HFFc6 (cell line): ENCODE data around the gene SMYD3. TPM values are rescaled to one million over a fixed set of nuclear protein-coding genes. Genes with fewer than 3 reads are reported as not detected.
"Not testable (repeated sequence)": the region's sequence is repeated elsewhere in the genome, so short reads cannot be mapped to it uniquely, and the experiment has no call there.

Experiments used
- DNase-seq: peaks from one replicate; pipeline ENCODE4 v3.0.0-alpha.2; 2018
- H3K27ac Mint-ChIP-seq: 2 replicates; pipeline ENCODE4 v1.8.0; 2020; ENCODE audit warnings: mild to moderate bottlenecking, mixed read lengths
- H3K27me3 Mint-ChIP-seq: 2 replicates; pipeline ENCODE4 v1.8.0; 2021; ENCODE audit warnings: mild to moderate bottlenecking, moderate library complexity, mixed read lengths; ENCODE audit not compliant: insufficient read depth
- H3K36me3 Mint-ChIP-seq: 2 replicates; pipeline ENCODE4 v1.8.0; 2021; ENCODE audit warnings: low read depth, mixed read lengths
- H3K4me1 Mint-ChIP-seq: 2 replicates; pipeline ENCODE4 v1.8.0; 2020; ENCODE audit warnings: low read depth, mixed read lengths
- H3K4me3 Mint-ChIP-seq: 2 replicates; pipeline ENCODE4 v1.8.0; 2020; ENCODE audit warnings: mild to moderate bottlenecking, moderate library complexity, mixed read lengths
- H3K9me3 Mint-ChIP-seq: 2 replicates; pipeline ENCODE4 v1.8.0; 2020; ENCODE audit warnings: mild to moderate bottlenecking, mixed read lengths
- CTCF ChIP-seq: fragments of 200-600 bp; sonication (generic); IDR thresholded peaks from 2 replicates; pipeline ENCODE4 v1.5.0; 2021; ENCODE audit warnings: antibody characterized with exemption, mild to moderate bottlenecking
- total RNA-seq, 6 experiments: library from RNA; stranded (reverse); fragmentation: NEBNext Ultra II Directional; extraction: Animal tissue kit (Norgen Biotek cat#: 25700); gene quantifications; 2 replicates in 1 of 6; 3 replicates in 5 of 6; pipeline ENCODE4 v1.2.3, GENCODE V29; 2021

The SMYD3 gene
- total RNA-seq, 6 experiments from 2014 or later: 28.4 to 37.9 (median 31.2) TPM

GRCh38 chr1:246074421-246074820 lies 432.7 kb downstream of the SMYD3 start:
- Mint-ChIP-seq H3K9me3 (no peaks in the 10 kb centered on the region), H3K27me3 (no peaks in the 10 kb centered on the region; the same call in 1 of the 2 replicates), H3K4me1 (peaks cover 16% of the 10 kb centered on the region), H3K36me3 (peaks cover 1% of the 10 kb centered on the region; the same call in 1 of the 2 replicates), H3K4me3 (no peak overlapping the region), H3K27ac (no peak overlapping the region)
- TF ChIP-seq CTCF: no peak
- no peak for DNase-seq

GRCh38 chr1:246072456-246072955 lies 434.6 kb downstream of the SMYD3 start:
- Mint-ChIP-seq H3K27ac (peak overlapping the region; percentile 81), H3K4me1 (peaks cover 30% of the 10 kb centered on the region), H3K9me3 (no peaks in the 10 kb centered on the region), H3K36me3 (no peaks in the 10 kb centered on the region), H3K4me3 (no peak overlapping the region; the same call in 1 of the 2 replicates), H3K27me3 (no peaks in the 10 kb centered on the region; the same call in 1 of the 2 replicates)
- no peak for DNase-seq
- no peak for TF ChIP-seq CTCF

- not testable (repeated sequence) for DNase-seq, H3K36me3 Mint-ChIP-seq, H3K9me3 Mint-ChIP-seq, H3K27me3 Mint-ChIP-seq
- Mint-ChIP-seq H3K4me1 (peaks cover 31% of the 10 kb centered on the region), H3K4me3 (peak overlapping the region; percentile 42), H3K27ac (peak overlapping the region; percentile 81)
Measured at GRCh38 chr1:246071981-246072380, 435.1 kb downstream of the SMYD3 start.

- not testable (repeated sequence) for DNase-seq, H3K36me3 Mint-ChIP-seq, H3K9me3 Mint-ChIP-seq, H3K27me3 Mint-ChIP-seq
- Mint-ChIP-seq H3K27ac (peak overlapping the region; percentile 81), H3K4me1 (peaks cover 31% of the 10 kb centered on the region), H3K4me3 (peak overlapping the region; percentile 42)
Measured at GRCh38 chr1:246071561-246071960, 435.5 kb downstream of the SMYD3 start.

GRCh38 chr1:246069581-246069980 lies 437.5 kb downstream of the SMYD3 start:
- TF ChIP-seq CTCF: no peak
- Mint-ChIP-seq H3K36me3 (no peaks in the 10 kb centered on the region), H3K4me1 (peaks cover 31% of the 10 kb centered on the region), H3K27me3 (no peaks in the 10 kb centered on the region; the same call in 1 of the 2 replicates), H3K9me3 (no peaks in the 10 kb centered on the region), H3K27ac (no peak overlapping the region), H3K4me3 (no peak overlapping the region)
- no peak for DNase-seq

- no peaks in the 10 kb centered on the region; the same call in 1 of the 2 replicates for H3K27me3 Mint-ChIP-seq
- no peak for TF ChIP-seq CTCF
- DNase-seq: no peak
- H3K9me3 Mint-ChIP-seq: no peaks in the 10 kb centered on the region
- peaks cover 31% of the 10 kb centered on the region for H3K4me1 Mint-ChIP-seq
- H3K36me3 Mint-ChIP-seq: no peaks in the 10 kb centered on the region
- no peak overlapping the region for H3K27ac Mint-ChIP-seq
- H3K4me3 Mint-ChIP-seq: no peak overlapping the region
Measured at GRCh38 chr1:246068619-246069509, 438.2 kb downstream of the SMYD3 start.
